Kidney (tissue), 22 donors: ENCODE results near the gene MICAL2. TPM values are rescaled to one million over a fixed set of nuclear protein-coding genes. Genes with fewer than 3 reads are reported as not detected.

Experiments
- DNase-seq, 5 donors: peaks; one replicate each; pipeline ENCODE4 v3.0.0-alpha.2; 2013 to 2020
- FAIRE-seq: peaks from 2 replicates; lab custom pipeline; 2012; peaks lifted over from hg19 to GRCh38; lab: Jason Lieb, UNC
- H3K27ac ChIP-seq, 2 donors: one replicate each; pipeline ENCODE4 v1.7.0; 2013; ENCODE audit warnings: low read depth in 2 of 2, low read length in 2 of 2, inconsistent platforms in 1 of 2
- H3K27me3 ChIP-seq: one replicate; pipeline ENCODE4 v1.7.1; 2013; ENCODE audit warnings: low read length, inconsistent platforms; ENCODE audit not compliant: control insufficient read depth, insufficient read depth
- H3K36me3 ChIP-seq, 3 donors: one replicate each; pipeline versions ENCODE4 v1.7.0 to v1.7.1; 2013; ENCODE audit warnings: low read length in 3 of 3, control low read depth in 1 of 3, inconsistent platforms in 1 of 3; ENCODE audit not compliant: insufficient read depth in 3 of 3, control insufficient read depth in 2 of 3
- H3K4me1 ChIP-seq, 3 donors: one replicate each; pipeline versions ENCODE4 v1.7.0 to v1.7.1; 2013; ENCODE audit warnings: low read length in 3 of 3, inconsistent platforms in 1 of 3, low read depth in 1 of 3; ENCODE audit not compliant: control insufficient read depth in 2 of 3, insufficient read depth in 2 of 3
- H3K4me3 ChIP-seq, 3 donors: one replicate each; pipeline versions ENCODE4 v1.7.0 to v1.8.1; 2013; ENCODE audit warnings: low read length in 3 of 3, control low read depth in 1 of 3, inconsistent platforms in 1 of 3
- H3K9ac ChIP-seq, 3 donors: one replicate each; pipeline versions ENCODE4 v1.7.0 to v1.7.1; 2013; ENCODE audit warnings: low read length in 3 of 3, control low read depth in 1 of 3, inconsistent platforms in 1 of 3
- H3K9me3 ChIP-seq, 3 donors: one replicate each; pipeline versions ENCODE4 v1.7.0 to v1.7.1; 2013; ENCODE audit warnings: low read length in 3 of 3, control low read depth in 1 of 3, inconsistent platforms in 1 of 3; ENCODE audit not compliant: control insufficient read depth in 2 of 3, insufficient read depth in 1 of 3
- intact Hi-C: fragments of 100-400 bp; cut with DNase I; formaldehyde crosslinking; loops from one replicate; pipeline ENCODE4 v1.11.1; 2022
- long read RNA-seq, 10 donors: library from polyadenylated mRNA in 1 of 10; unstranded in 1 of 10; transcript quantifications; one replicate each; pipeline ENCODE4 v2.0.0 and lab custom pipeline, GENCODE V29; 2021 to 2026
- polyA plus RNA-seq: library from polyadenylated mRNA; stranded (reverse); fragments of 350-450 nt; fragmentation: Illumina TruSeq; extraction: RNeasy Lipid Tissue Mini Kit (QIAGEN cat#74804); gene quantifications from one replicate; pipeline ENCODE4 v1.2.3, GENCODE V29; 2014; ENCODE audit warnings: low read depth, low replicate concordance; ENCODE audit not compliant: insufficient read depth
- total RNA-seq: library from RNA; stranded (reverse); fragmentation: NEBNext Ultra II Directional; extraction: Animal tissue kit (Norgen Biotek cat#: 25700); gene quantifications from one replicate; pipeline ENCODE4 v1.2.1, GENCODE V29; 2021
- TF ChIP-seq, protein P1 (sequence below): IDR thresholded peaks from 3 replicates; pipeline ENCODE4 v1.5.1; 2012; ENCODE audit warnings: mild to moderate bottlenecking, moderate library complexity, borderline replicate concordance; ENCODE audit not compliant: insufficient read depth; ENCODE audit errors: extremely low read depth
- donor health status: control.
- donor health status: control.
- donor health status: control.
- donor health status: control.
- donor health status: control.
- donor health status: DM: yes; HTN: yes; CAD: no.
- donor health status: Normal renal cell carcinoma (clear cell type).

The MICAL2 gene, protein sequence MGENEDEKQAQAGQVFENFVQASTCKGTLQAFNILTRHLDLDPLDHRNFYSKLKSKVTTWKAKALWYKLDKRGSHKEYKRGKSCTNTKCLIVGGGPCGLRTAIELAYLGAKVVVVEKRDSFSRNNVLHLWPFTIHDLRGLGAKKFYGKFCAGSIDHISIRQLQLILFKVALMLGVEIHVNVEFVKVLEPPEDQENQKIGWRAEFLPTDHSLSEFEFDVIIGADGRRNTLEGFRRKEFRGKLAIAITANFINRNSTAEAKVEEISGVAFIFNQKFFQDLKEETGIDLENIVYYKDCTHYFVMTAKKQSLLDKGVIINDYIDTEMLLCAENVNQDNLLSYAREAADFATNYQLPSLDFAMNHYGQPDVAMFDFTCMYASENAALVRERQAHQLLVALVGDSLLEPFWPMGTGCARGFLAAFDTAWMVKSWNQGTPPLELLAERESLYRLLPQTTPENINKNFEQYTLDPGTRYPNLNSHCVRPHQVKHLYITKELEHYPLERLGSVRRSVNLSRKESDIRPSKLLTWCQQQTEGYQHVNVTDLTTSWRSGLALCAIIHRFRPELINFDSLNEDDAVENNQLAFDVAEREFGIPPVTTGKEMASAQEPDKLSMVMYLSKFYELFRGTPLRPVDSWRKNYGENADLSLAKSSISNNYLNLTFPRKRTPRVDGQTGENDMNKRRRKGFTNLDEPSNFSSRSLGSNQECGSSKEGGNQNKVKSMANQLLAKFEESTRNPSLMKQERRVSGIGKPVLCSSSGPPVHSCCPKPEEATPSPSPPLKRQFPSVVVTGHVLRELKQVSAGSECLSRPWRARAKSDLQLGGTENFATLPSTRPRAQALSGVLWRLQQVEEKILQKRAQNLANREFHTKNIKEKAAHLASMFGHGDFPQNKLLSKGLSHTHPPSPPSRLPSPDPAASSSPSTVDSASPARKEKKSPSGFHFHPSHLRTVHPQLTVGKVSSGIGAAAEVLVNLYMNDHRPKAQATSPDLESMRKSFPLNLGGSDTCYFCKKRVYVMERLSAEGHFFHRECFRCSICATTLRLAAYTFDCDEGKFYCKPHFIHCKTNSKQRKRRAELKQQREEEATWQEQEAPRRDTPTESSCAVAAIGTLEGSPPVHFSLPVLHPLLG
- total RNA-seq (64.5 TPM), polyA plus RNA-seq (7.8 TPM)
- long read RNA-seq, donor 1 = 0 reads
- long read RNA-seq, donor 2 = 0 reads
- long read RNA-seq, donor 3 = 0 reads
- long read RNA-seq, donor 4 = 0 reads
- long read RNA-seq, donor 5 = 0 reads
- long read RNA-seq, donor 6 = 0 reads
- long read RNA-seq, donor 7, partial matches to known transcripts = 1 of 9 reads
- long read RNA-seq, donor 7, other reads (novel, unspliced or antisense) = 8 of 9 reads
- long read RNA-seq, donor 8 = 0 reads
- long read RNA-seq, donor 9, partial matches to known transcripts = 0 of 1 reads
- long read RNA-seq, donor 9, other reads (novel, unspliced or antisense) = 0 of 1 reads
- long read RNA-seq, donor 10 = 0 reads

DNA sequence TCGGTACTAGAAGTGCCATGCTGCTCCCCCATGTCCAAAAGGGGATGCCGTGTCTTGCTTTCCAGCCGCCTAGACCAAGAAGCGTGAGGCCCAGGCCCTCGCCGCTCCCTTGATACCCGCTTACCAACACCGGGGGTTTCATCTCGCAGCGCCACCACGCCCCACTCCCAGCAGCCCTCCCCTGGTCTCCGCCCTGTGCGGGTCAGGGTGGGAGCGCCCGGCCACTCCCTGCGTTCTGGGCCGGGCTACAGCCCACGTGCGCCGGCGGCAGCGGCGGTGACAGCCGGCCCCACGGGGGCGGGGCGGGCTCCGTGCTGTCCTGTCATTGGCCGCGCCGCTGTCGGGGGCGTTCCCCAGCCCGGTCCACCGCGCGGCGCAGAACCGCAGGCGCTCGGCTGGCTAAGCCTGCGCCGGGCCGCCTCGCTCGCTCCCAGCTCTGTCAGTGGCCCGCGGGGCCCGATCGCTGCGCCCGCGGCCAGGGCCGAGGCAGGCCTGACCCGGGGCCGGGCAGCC lies at the start of gene MICAL2:
MICAL2 (plus strand) TSS at position 390 of the 513 bp plus-strand sequence. CDS start 51,566 bp downstream, outside the sequence.
- TF ChIP-seq, protein P1, sequence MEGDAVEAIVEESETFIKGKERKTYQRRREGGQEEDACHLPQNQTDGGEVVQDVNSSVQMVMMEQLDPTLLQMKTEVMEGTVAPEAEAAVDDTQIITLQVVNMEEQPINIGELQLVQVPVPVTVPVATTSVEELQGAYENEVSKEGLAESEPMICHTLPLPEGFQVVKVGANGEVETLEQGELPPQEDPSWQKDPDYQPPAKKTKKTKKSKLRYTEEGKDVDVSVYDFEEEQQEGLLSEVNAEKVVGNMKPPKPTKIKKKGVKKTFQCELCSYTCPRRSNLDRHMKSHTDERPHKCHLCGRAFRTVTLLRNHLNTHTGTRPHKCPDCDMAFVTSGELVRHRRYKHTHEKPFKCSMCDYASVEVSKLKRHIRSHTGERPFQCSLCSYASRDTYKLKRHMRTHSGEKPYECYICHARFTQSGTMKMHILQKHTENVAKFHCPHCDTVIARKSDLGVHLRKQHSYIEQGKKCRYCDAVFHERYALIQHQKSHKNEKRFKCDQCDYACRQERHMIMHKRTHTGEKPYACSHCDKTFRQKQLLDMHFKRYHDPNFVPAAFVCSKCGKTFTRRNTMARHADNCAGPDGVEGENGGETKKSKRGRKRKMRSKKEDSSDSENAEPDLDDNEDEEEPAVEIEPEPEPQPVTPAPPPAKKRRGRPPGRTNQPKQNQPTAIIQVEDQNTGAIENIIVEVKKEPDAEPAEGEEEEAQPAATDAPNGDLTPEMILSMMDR = no peak
- DNase-seq (peak; percentile 84 to 95 (median 90)), FAIRE-seq (no peak)
- H3K9ac ChIP-seq = peak within 1 kb of the TSS; percentile 12 to 78 (median 48)
- no peaks in the 10 kb centered on the region for H3K27me3 ChIP-seq
- H3K4me1 ChIP-seq = peaks cover 0 to 10% (median 4%) of the 10 kb centered on the region in 3 donors
- peak within 1 kb of the TSS; percentile 13 to 77 for H3K27ac ChIP-seq
- intact Hi-C loops = no loop called here
- peak within 1 kb of the TSS; percentile 47 to 82 (median 75) for H3K4me3 ChIP-seq
- H3K9me3 ChIP-seq = no peaks in the 10 kb centered on the region
- H3K36me3 ChIP-seq = no peaks in the 10 kb centered on the region

DNA sequence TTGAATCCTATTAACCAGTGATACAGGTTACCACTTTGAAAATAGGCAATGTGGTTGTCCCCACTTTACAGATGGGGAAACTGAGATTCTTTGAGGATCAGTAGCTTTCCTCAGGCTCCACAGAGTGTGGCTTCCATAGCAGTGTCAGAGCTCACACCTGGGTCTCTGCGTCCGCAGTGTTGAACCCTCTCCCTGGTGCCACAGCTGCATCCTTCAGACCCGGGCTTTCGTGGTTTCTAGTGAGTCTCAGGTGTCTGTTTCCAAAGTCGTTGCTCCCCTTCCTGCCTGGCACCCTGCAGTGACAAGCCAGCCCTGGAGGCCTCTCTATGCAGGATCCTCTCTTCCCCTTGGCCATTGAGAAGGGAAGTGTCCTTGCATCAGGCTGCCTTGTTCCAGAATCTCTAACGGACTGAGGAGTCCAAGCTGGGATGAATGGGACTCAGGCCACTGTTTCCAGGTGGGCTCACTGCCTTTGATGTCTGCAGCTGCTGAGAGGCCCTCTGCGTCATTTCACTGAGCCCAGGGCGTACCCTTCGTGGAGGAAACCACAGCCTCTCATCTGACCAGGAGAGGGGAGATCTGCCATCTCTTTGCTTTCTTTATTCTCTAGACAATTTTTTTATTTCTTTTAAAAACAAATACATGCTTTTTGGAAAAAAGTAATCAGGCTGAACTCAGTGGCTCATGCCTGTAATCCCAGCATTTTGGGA lies 48.4 kb upstream of the MICAL2 start:
- FAIRE-seq (no peak), DNase-seq (peak in 1 of 5 donors; percentile 12)
- Histone ChIP-seq H3K36me3 (no peaks in the 10 kb centered on the region), H3K27me3 (no peaks in the 10 kb centered on the region), H3K9ac (no peak overlapping the region), H3K9me3 (no peaks in the 10 kb centered on the region), H3K27ac (no peak overlapping the region), H3K4me1 (peaks cover 0 to 5% (median 0%) of the 10 kb centered on the region in 3 donors), H3K4me3 (no peak overlapping the region)
- TF ChIP-seq, protein P1 = no peak
- intact Hi-C loops = no loop called here

DNA sequence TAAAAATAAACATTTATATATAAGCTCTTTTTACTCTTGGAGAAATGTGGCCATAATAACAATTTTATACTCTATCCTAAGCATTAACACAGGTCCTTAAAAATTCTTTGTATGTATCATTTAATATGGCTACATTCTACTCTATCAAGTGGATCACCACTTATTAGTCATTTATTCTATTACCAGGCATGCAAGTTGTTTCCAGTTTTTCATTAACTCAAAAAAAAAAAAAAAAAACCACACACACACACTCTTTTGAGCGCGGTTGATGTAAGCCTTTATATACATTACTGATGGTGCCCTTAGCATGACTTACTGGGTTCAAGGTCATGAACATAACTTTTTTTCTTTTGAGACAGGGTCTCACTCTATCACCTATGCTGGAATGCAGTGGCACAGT lies 47.1 kb upstream of the MICAL2 start:
- FAIRE-seq (no peak), DNase-seq (no peak)
- no peak overlapping the region for H3K9ac ChIP-seq
- no peaks in the 10 kb centered on the region for H3K27me3 ChIP-seq
- intact Hi-C loops = no loop called here
- H3K36me3 ChIP-seq = no peaks in the 10 kb centered on the region
- H3K9me3 ChIP-seq = no peaks in the 10 kb centered on the region
- peaks cover 0 to 7% (median 0%) of the 10 kb centered on the region in 3 donors for H3K4me1 ChIP-seq
- TF ChIP-seq, protein P1 = no peak
- H3K4me3 ChIP-seq = no peak overlapping the region
- H3K27ac ChIP-seq = no peak overlapping the region
